GM18951 (cell line): ENCODE results near the gene CALML3.

Experiments used
- POLR2A ChIP-seq: IDR thresholded peaks from 4 replicates; pipeline ENCODE4 v1.6.1; 2011; ENCODE audit warnings: mild to moderate bottlenecking; ENCODE audit not compliant: insufficient read length, insufficient read depth; ENCODE audit errors: extremely low read depth
- in situ Hi-C: fragments of 300-500 bp; cut with MboI; formaldehyde crosslinking; loops from one replicate; pipeline ENCODE4 v1.12.0; 2022; ENCODE audit warnings: low sequenced_read_pairs, mixed read lengths, inconsistent platforms; ENCODE audit not compliant: unreplicated experiment

CALML3 gene

DNA sequence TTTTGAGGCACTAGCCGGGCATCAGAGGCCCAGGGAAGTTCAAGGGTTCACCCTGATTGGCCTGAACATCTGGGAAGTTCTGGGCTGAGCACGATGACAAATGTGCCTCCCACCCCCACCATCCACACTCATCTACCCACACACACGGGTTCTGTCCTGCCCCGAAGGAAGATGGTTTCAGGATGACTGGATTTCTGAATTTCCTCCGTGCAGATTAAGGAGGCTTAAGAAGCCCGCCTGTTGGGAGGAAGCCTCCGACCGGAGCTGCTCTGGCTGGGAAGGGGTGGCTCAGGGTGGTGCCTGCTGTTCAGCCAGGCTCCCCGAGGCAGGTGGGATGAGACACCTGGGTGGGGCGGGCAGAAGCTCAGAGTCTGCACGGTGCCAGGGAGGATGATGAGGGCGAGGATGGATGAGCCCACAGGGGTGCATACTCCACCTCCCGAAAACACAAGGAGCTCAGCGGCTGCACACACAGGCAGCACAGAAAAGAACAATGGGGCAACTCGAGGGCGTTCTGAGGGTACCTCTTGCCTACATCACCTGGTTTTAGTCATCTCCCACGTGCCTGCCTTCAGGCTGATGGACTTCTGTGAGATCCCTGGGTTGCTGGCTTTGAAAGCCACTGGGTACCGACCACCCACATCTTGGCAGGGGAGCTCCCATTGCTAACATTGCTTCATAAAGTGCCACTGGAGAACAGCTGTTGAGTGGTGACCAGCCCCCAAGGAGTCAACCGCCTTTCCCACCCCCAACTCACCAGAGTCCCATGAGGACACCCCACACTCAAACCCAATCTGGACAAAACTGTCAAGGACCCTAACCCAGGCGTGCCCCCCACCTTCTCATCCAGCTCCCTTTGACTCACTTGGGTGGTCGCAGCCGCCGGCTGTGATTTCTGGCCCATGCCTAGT is 41.2 kb downstream of the CALML3 start:
- in situ Hi-C loops, result no loop called here

GRCh38 chr10:5566614-5567013 is 41.9 kb downstream of the CALML3 start:
- no peak for TF ChIP-seq POLR2A
- in situ Hi-C loops, result no loop called here

More for the DNA sequence above, 41.2 kb downstream of the CALML3 start:
- no peak for TF ChIP-seq POLR2A

GRCh38 chr10:5567477-5567876 is 42.7 kb downstream of the CALML3 start:
- TF ChIP-seq POLR2A, result no peak
- in situ Hi-C loops, result no loop called here

DNA sequence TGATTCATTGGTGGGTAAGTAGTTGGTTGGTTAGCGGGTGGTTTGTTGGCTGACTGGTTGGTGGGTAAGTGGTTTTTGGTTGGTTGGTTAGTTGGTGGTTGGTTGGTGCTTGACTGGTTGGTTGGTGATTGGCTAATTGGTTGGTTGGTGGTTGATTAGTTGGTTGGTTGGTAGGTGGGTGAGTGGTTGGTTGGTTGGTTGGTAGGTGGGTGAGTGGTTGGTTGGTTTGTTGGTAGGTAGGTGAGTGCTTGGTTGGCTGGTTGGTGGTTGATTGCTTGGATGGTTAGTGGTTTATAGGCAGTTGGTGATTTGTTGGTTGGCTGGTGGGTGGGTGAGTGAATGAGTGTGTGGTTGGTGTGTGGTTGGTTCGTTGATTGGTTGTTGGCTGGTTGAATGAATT is 44.2 kb downstream of the CALML3 start:
- in situ Hi-C loops, result no loop called here

DNA sequence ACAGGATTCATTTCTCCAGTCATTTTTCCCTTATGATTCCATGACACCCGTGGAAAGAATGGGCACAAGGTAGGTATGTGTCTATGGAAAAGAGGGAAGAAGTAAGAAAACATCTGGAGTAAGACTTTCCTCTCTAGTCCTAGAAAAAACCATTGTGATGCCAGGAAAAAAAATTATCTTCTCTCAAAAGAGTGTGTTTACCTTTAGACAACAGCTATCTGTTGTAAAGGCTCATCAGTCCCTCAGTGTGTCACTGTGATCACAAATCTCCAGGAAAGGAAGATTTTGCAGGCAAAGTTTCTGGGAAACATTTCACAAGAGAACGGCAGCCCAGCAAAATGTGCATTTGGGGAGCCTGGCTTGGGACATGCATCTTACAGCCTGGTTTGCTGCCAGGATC is 44.8 kb downstream of the CALML3 start:
- in situ Hi-C loops, result no loop called here
- TF ChIP-seq POLR2A, result no peak

More for the DNA sequence above, 44.2 kb downstream of the CALML3 start:
- TF ChIP-seq POLR2A, result no peak

- in situ Hi-C loops, result no loop called here
- TF ChIP-seq POLR2A, result no peak
These were observed 45.4 kb downstream of the CALML3 start for GRCh38 chr10:5570007-5570655.

DNA sequence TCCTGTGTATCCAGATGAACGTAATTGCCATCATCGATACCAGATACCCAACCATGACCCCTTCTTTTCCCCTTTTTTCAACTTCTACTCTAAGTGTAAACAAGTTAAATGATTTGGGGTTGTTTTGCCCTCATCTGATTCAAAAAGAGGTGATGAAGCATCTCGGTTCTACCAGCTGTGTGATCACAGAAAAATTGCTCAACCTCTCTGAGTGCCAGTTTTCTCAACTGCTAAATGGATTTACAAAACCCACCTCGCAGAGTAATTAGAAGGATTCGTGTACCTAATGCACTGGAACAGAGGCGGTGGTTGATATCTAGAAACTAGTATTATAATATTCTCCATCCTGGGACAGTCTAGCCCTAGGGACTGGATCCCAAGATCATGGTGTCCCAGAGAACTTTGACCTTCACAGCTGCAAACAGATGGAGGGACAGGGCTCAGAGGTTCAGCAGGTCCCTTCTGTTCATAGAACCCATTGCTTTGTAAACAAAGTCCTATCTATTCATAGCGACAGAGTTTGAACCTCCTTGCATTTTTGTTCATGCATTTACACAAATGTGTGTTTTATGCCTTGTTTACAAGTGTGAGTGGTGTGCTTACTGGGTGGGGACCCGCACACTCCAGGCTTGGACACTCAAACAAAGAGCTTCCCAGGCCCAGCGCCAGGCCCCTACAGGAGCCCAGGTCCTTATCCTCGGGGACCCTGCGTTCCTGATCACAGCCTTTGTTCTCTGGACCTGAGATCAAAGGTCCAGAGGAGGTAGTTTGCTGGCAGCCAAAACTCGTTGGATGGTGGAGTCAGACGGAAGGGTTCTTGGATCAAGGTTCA is 46.4 kb downstream of the CALML3 start:
- no peak for TF ChIP-seq POLR2A
- in situ Hi-C loops, result no loop called here

- TF ChIP-seq POLR2A, result no peak
- in situ Hi-C loops, result no loop called here
These were observed 47.1 kb downstream of the CALML3 start for GRCh38 chr10:5571826-5572225.

DNA sequence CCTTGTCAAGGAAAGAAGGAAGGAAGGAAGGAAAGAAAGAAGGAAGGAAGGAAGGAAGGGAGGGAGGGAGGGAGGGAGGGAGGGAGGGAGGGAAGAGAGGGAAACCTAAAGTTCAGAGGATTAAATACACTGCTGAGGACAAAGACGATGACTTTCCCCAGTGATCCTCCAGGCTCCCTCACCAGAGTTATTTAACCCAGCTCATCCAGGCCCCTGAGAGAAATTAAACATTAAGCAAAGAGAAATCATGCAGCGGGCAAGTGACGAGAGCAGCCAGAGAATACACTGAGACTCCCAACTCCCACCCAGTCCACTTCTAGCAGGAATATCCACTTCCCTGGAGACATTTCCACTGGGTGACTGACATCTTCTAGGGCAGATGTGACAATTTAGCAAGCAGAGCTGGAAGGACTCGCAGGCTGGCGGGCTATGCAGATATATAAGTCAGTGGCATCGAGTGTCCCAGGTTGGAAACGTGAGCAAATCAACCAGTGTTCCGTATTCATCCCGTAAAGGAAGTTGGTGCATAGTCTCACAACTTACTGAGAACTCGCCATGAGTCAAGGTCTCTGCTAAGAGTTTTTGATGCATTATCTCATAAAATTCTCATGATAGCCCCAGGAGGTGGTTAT is 48.7 kb downstream of the CALML3 start:
- in situ Hi-C loops, result no loop called here
- TF ChIP-seq POLR2A, result no peak

DNA sequence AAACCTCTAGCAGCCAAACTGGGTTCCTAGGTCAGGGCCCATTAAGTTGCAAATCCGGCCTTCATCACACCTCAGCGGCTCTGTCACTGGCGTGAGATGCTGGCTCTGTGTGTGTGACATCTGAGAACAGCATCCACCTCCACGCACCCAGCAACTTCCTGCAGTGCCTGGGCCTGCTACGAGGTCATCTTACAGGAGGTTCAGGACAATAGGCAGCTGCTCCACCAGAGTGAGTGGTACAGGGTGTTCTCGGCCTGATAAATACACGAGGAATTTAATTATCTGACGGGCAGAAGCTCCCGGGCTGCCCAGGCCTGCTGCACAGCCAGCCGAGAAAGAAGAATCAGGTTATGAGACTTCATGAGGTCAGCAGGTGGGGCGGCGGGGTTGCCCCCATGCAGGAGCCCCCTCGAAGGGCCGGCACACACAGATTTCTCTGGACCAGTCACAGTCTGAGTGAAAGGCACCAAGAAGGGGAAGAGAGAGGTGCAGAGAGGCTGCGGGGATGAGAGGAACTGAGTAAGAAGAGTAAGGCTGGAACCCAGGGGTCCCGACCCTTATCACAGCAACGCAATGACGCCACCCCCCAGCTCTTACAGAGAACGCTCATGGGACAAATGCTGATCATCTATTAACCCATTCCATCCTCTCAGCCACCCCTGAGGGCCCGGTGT is 49.3 kb downstream of the CALML3 start:
- in situ Hi-C loops, result no loop called here
- TF ChIP-seq POLR2A, result no peak

DNA sequence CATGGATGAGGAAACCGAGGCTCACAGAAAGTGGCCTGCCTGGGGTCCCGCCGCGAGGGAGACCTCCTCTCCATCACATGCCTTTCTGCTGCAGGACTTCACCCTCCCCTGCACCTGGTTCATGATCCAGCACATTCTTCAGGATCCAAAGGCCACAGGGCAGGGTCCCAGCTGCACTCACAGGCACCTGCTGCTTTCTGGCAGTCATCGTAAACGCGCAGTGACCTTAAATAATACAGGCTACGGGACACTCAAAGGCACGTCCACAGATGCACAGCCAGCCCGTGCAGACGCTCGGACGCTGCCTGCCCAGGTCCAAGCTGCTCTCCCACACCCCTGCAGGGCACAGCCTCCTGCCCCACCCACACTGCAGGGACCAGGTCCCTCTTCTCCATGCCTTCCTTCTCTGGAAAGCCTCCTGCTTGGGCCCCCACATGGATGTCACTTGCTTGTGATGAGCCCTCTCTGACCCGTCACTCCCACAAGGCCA is 49.9 kb downstream of the CALML3 start:
- in situ Hi-C loops, result no loop called here
- TF ChIP-seq POLR2A, result no peak

DNA sequence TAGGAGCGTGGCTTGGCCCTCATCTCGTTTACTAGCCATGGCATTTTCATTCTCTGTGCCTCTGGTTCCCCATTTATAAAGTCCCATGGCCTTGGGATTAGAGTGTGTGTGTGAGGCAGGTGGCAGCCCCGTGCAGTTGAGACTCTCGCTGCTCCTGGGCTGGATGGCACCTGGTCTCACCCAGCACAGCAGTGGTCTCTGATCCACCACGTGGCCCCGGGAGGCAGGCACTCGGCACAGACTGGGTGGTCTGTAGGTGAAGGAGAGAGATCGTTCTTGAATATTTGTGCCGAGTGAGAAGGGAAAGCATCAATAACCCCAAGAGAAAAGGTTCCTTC is 50.4 kb downstream of the CALML3 start:
- no peak for TF ChIP-seq POLR2A
- in situ Hi-C loops, result no loop called here
